K562 (cell line): Measurements from ENCODE around the gene POLR3GL. TPM values are rescaled to one million over a fixed set of nuclear protein-coding genes. Genes with fewer than 3 reads are reported as not detected.

Source experiments
- C11orf30 ChIP-seq: fragments of 450-650 bp; IDR thresholded peaks from 2 replicates; pipeline ENCODE4 v1.6.1; 2016; ENCODE audit warnings: low read depth, mild to moderate bottlenecking
- DDX20 ChIP-seq: fragments of 450-650 bp; IDR thresholded peaks from 2 replicates; pipeline ENCODE4 v1.6.1; 2016; ENCODE audit warnings: missing genetic modification characterization, low read depth, mild to moderate bottlenecking, missing compliant biosample characterization, moderate library complexity
- DPF2 ChIP-seq: fragments of 450-650 bp; IDR thresholded peaks from 2 replicates; pipeline ENCODE4 v1.6.1; 2016
- EHMT2 ChIP-seq: fragments of 450-650 bp; IDR thresholded peaks from 2 replicates; pipeline ENCODE4 v1.6.1; 2018; ENCODE audit warnings: antibody characterized with exemption
- ETV1 ChIP-seq: fragments of 450-650 bp; conservative IDR thresholded peaks from 2 replicates; pipeline ENCODE4 v1.6.1; 2016; ENCODE audit warnings: missing genetic modification characterization, control low read depth, low read depth, missing compliant biosample characterization
- GATAD2B ChIP-seq: fragments of 450-650 bp; IDR thresholded peaks from 2 replicates; pipeline ENCODE4 v1.6.1; 2017; ENCODE audit warnings: mild to moderate bottlenecking, borderline replicate concordance
- HSF4 ChIP-seq: fragments of 250-450 bp; sonication (Bioruptor Pico); IDR thresholded peaks from 2 replicates; pipeline ENCODE4 v2.1.2; 2022; ENCODE audit warnings: mild to moderate bottlenecking, moderate library complexity, borderline replicate concordance
- IRF2 ChIP-seq: sonication (generic); formaldehyde crosslinking; IDR thresholded peaks from 2 replicates; pipeline ENCODE4 v1.8.1; 2022; ENCODE audit warnings: mild to moderate bottlenecking, missing genetic modification reagents
- JUN ChIP-seq, 2 experiments: sonication (generic) in 1 of 2; formaldehyde crosslinking in 1 of 2; IDR thresholded peaks; 2 replicates each; pipeline versions ENCODE4 v1.6.1 to v1.8.0; 2012 to 2022; ENCODE audit warnings: borderline replicate concordance in 2 of 2, mild to moderate bottlenecking in 2 of 2, improper control_type of control experiment in 1 of 2, low read depth in 1 of 2, low read length in 1 of 2, missing genetic modification reagents in 1 of 2
- KLF6 ChIP-seq: fragments of 250-450 bp; sonication (Bioruptor Pico); IDR thresholded peaks from 2 replicates; pipeline ENCODE4 v1.4.0; 2020; ENCODE audit warnings: mild to moderate bottlenecking, moderate library complexity, borderline replicate concordance
- NR2C1 ChIP-seq, 2 experiments: fragments of 450-650 bp; IDR thresholded peaks; 2 replicates each; pipeline ENCODE4 v1.6.1; 2017; ENCODE audit warnings: mild to moderate bottlenecking in 2 of 2, antibody characterized with exemption in 1 of 2, inconsistent platforms in 1 of 2, missing compliant biosample characterization in 1 of 2, missing genetic modification characterization in 1 of 2
- SP1 ChIP-seq: sonication (generic); formaldehyde crosslinking; IDR thresholded peaks from 2 replicates; pipeline ENCODE4 v1.8.1; 2022; ENCODE audit warnings: mild to moderate bottlenecking, missing genetic modification reagents
- ZNF143 ChIP-seq: sonication (generic); formaldehyde crosslinking; IDR thresholded peaks from 2 replicates; pipeline ENCODE4 v1.9.0; 2022; ENCODE audit warnings: mild to moderate bottlenecking, missing genetic modification reagents
- ZNF175 ChIP-seq: fragments of 200-800 bp; sonication (Bioruptor generic); IDR thresholded peaks from 2 replicates; pipeline ENCODE4 v1.6.1; 2016; ENCODE audit warnings: low read depth, mild to moderate bottlenecking, missing genetic modification characterization, missing compliant biosample characterization
- polyA plus RNA-seq, 8 experiments: library from polyadenylated mRNA; depleted of rRNA in 4 of 8; stranded (reverse) in 5 of 8; unstranded in 3 of 8; fragments of >200 nt; fragmentation: Nextera tagmentation in 2 of 8; fragmentation: Illumina TruSeq in 1 of 8; extraction: Ambion mirVana in 2 of 8; extraction: Trizol in 1 of 8; gene quantifications; 2 replicates each; pipeline versions ENCODE4 v1.2.1 to v1.2.3, GENCODE V29; 2011 to 2014; ENCODE audit warnings: inconsistent platforms in 1 of 8, missing spikeins in 1 of 8
- total RNA-seq, 7 experiments: library from RNA; depleted of rRNA in 6 of 7; stranded (reverse); fragments of >200 nt in 6 of 7; fragmentation: Illumina TruSeq in 2 of 7; extraction: Trizol in 2 of 7; gene quantifications; 2 replicates each; pipeline versions ENCODE4 v1.2.1 to v1.2.3, GENCODE V29; 2011 to 2021; ENCODE audit warnings: low replicate concordance in 1 of 7
- TF ChIP-seq, protein P1 (sequence below), 3 experiments: fragments of 200-800 bp in 1 of 3; fragments of 250-450 bp in 1 of 3; fragments of 450-650 bp in 1 of 3; sonication (Bioruptor Pico) in 1 of 3; sonication (Bioruptor generic) in 1 of 3; formaldehyde crosslinking in 1 of 3; IDR thresholded peaks; 2 replicates each; pipeline versions ENCODE4 v1.6.1 to v1.8.0; 2016 to 2022; ENCODE audit warnings: mild to moderate bottlenecking in 2 of 3, missing genetic modification characterization in 2 of 3, missing compliant biosample characterization in 1 of 3, moderate library complexity in 1 of 3
- TF ChIP-seq, protein P2 (sequence below): fragments of 450-650 bp; formaldehyde crosslinking; IDR thresholded peaks from 2 replicates; pipeline ENCODE4 v1.4.0; 2020; ENCODE audit warnings: mild to moderate bottlenecking, moderate library complexity
- TF ChIP-seq, protein P3 (sequence below): fragments of 250-450 bp; sonication (Bioruptor Pico); IDR thresholded peaks from 2 replicates; pipeline ENCODE4 v1.5.0; 2020; ENCODE audit warnings: mild to moderate bottlenecking, borderline replicate concordance

The POLR3GL gene
- total and polyA plus RNA-seq, 9 of the 15 experiments (the other 6 are each of a cell fraction or from before 2014, with no cell fraction given), result 14.6 to 48.4 (median 38.2) TPM

DNA sequence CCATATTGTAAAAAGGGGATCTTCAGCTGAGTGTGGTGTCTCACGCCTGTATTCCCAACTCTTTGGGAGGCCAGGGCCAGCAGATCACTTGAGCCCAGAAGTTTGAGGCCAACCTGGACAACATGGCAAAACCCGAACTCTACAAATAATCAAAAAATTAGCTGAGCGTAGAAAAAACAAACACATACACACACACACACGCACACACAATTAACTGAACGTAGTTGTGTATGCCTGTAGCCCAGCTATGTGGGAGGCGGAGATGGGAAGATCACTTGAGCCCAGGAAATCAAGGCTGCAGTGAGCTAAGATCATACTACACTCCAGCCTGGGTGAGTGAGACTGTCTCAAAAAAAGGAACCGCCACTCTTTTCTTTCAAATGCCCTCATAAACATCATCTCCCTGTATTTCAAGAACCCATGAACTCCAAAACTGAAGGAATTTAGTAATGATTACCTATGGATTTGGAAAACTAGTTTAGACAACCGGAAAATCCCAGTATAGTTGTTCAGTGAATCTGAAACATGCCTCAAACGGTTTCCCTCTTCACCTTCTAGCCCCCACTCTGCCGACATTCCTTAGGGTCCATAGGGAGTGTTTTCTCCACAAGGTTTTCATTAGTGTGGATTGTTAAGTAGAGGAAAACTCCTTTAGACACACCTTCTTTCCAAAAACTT, 27.4 kb downstream of the POLR3GL start (continued):
- no peak; the same call in 1 of the 2 replicates for TF ChIP-seq HSF4 (CRISPR knock-in tag)
- no peak for TF ChIP-seq ETV1 (tag)
- TF ChIP-seq NR2C1 (IDR thresholded peaks at IDR 0.05), result no peak
- TF ChIP-seq NR2C1 (tag; IDR thresholded peaks at IDR 0.05), result no peak
- no peak; the same call in 1 of the 2 replicates for TF ChIP-seq DPF2
- TF ChIP-seq C11orf30, result no peak
- TF ChIP-seq, protein P1, sequence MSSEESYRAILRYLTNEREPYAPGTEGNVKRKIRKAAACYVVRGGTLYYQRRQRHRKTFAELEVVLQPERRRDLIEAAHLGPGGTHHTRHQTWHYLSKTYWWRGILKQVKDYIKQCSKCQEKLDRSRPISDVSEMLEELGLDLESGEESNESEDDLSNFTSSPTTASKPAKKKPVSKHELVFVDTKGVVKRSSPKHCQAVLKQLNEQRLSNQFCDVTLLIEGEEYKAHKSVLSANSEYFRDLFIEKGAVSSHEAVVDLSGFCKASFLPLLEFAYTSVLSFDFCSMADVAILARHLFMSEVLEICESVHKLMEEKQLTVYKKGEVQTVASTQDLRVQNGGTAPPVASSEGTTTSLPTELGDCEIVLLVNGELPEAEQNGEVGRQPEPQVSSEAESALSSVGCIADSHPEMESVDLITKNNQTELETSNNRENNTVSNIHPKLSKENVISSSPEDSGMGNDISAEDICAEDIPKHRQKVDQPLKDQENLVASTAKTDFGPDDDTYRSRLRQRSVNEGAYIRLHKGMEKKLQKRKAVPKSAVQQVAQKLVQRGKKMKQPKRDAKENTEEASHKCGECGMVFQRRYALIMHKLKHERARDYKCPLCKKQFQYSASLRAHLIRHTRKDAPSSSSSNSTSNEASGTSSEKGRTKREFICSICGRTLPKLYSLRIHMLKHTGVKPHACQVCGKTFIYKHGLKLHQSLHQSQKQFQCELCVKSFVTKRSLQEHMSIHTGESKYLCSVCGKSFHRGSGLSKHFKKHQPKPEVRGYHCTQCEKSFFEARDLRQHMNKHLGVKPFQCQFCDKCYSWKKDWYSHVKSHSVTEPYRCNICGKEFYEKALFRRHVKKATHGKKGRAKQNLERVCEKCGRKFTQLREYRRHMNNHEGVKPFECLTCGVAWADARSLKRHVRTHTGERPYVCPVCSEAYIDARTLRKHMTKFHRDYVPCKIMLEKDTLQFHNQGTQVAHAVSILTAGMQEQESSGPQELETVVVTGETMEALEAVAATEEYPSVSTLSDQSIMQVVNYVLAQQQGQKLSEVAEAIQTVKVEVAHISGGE (CRISPR knock-in tag; IDR thresholded peaks at IDR 0.05), result no peak
- no peak for TF ChIP-seq DDX20 (tag)
- no peak for TF ChIP-seq EHMT2
- peak; percentile 67; the same call in 1 of the 2 replicates for TF ChIP-seq ZNF175 (CRISPR knock-in tag)
- no peak for TF ChIP-seq GATAD2B
- TF ChIP-seq SP1, result no peak
- no peak for TF ChIP-seq JUN (IDR thresholded peaks at IDR 0.05; ENCODE audit: borderline replicate concordance, low read depth, low read length)
- no peak for TF ChIP-seq JUN (CRISPR knock-in tag; IDR thresholded peaks at IDR 0.05; ENCODE audit: borderline replicate concordance)
- TF ChIP-seq, protein P2, sequence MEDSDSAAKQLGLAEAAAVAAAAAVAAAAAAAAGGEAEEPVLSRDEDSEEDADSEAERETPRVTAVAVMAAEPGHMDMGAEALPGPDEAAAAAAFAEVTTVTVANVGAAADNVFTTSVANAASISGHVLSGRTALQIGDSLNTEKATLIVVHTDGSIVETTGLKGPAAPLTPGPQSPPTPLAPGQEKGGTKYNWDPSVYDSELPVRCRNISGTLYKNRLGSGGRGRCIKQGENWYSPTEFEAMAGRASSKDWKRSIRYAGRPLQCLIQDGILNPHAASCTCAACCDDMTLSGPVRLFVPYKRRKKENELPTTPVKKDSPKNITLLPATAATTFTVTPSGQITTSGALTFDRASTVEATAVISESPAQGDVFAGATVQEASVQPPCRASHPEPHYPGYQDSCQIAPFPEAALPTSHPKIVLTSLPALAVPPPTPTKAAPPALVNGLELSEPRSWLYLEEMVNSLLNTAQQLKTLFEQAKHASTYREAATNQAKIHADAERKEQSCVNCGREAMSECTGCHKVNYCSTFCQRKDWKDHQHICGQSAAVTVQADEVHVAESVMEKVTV (CRISPR knock-in tag), result peak; percentile 83
- no peak for TF ChIP-seq ZNF143 (CRISPR knock-in tag)
- TF ChIP-seq, protein P3, sequence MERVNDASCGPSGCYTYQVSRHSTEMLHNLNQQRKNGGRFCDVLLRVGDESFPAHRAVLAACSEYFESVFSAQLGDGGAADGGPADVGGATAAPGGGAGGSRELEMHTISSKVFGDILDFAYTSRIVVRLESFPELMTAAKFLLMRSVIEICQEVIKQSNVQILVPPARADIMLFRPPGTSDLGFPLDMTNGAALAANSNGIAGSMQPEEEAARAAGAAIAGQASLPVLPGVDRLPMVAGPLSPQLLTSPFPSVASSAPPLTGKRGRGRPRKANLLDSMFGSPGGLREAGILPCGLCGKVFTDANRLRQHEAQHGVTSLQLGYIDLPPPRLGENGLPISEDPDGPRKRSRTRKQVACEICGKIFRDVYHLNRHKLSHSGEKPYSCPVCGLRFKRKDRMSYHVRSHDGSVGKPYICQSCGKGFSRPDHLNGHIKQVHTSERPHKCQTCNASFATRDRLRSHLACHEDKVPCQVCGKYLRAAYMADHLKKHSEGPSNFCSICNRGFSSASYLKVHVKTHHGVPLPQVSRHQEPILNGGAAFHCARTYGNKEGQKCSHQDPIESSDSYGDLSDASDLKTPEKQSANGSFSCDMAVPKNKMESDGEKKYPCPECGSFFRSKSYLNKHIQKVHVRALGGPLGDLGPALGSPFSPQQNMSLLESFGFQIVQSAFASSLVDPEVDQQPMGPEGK (CRISPR knock-in tag), result peak; percentile 95
- no peak for TF ChIP-seq KLF6 (CRISPR knock-in tag)
- TF ChIP-seq IRF2 (CRISPR knock-in tag), result no peak
